HCT116 (cell line): Measurements from ENCODE around the gene KIAA1671. TPM values are rescaled to one million over a fixed set of nuclear protein-coding genes. Genes with fewer than 3 reads are reported as not detected.

Source experiments
- ATAC-seq: fragments of 200-7000 bp; cut with Tn5 transposase; 2 replicates; pipeline ENCODE4 v1.9.1; 2020; ENCODE audit warnings: mild to moderate bottlenecking, moderate library complexity
- BruUV-seq: library from RNA; stranded (reverse); fragments of 400-500 nt; replicated peaks from 2 replicates; lab custom pipeline; 2021; lab: Mats Ljungman, UMichigan
- CTCF ChIA-PET: fragments of 300-600 bp; sonication (Branson Sonifier 250); formaldehyde crosslinking; loops from one replicate; lab custom pipeline; 2021; ENCODE audit warnings: antibody characterized with exemption; lab: Charles Lee
- POLR2A ChIA-PET: fragments of 300-600, 350-600 bp; sonication (Branson Sonifier 250); formaldehyde crosslinking; loops from one replicate; lab custom pipeline; 2021; ENCODE audit warnings: antibody characterized with exemption; lab: Charles Lee
- RAD21 ChIA-PET, 2 experiments: fragments of 300-600 bp; sonication (Branson Sonifier 250); formaldehyde crosslinking; loops; one replicate each; lab custom pipeline; 2023; ENCODE audit warnings: low total read pairs in 2 of 2; ENCODE audit not compliant: uncharacterized antibody in 2 of 2, unreplicated experiment in 2 of 2, low non-redundant PET in 1 of 2; lab: Charles Lee
- DNase-seq: peaks from one replicate; pipeline ENCODE4 v3.0.0-alpha.2; 2010; ENCODE audit warnings: low read depth, low spot score
- H2AFZ ChIP-seq: fragments of 200-600 bp; shearing (Covaris generic), sonication (generic); 2 replicates; pipeline ENCODE4 v1.6.1; 2017; ENCODE audit warnings: low read depth, mixed run types, mixed read lengths, antibody characterized with exemption, low read length; ENCODE audit not compliant: poor library complexity, severe bottlenecking
- H3K27ac ChIP-seq: 2 replicates; pipeline ENCODE4 v1.5.1; 2012; ENCODE audit warnings: low read depth, low read length
- H3K27me3 ChIP-seq: fragments of 200-600 bp; sonication (generic); 2 replicates; pipeline ENCODE4 v1.6.1; 2016; ENCODE audit warnings: mixed run types, low read length, mixed read lengths; ENCODE audit not compliant: insufficient read depth
- H3K36me3 ChIP-seq, 2 experiments: fragments of 200-500 bp in 1 of 2; fragments of 200-600 bp in 1 of 2; sonication (Bioruptor generic) in 1 of 2; sonication (generic) in 1 of 2; 2 replicates each; pipeline versions ENCODE4 v1.5.1 to v1.6.1; 2014 to 2016; ENCODE audit warnings: low read length in 2 of 2, inconsistent platforms in 1 of 2, mixed read lengths in 1 of 2, mixed run types in 1 of 2; ENCODE audit not compliant: insufficient read depth in 2 of 2, control insufficient read depth in 1 of 2
- H3K4me1 ChIP-seq, 2 experiments: fragments of 200-600 bp in 1 of 2; sonication (generic) in 1 of 2; 2 replicates each; pipeline versions ENCODE4 v1.5.1 to v1.6.1; 2012 to 2017; ENCODE audit warnings: low read length in 2 of 2, inconsistent platforms in 1 of 2, mild to moderate bottlenecking in 1 of 2, mixed read lengths in 1 of 2, mixed run types in 1 of 2, moderate library complexity in 1 of 2; ENCODE audit not compliant: insufficient read depth in 2 of 2, control insufficient read depth in 1 of 2
- H3K4me2 ChIP-seq: fragments of 200-600 bp; sonication (generic); 2 replicates; pipeline ENCODE4 v1.6.1; 2017; ENCODE audit warnings: mixed run types, low read length, mixed read lengths
- H3K4me3 ChIP-seq, 2 experiments: fragments of 200-600 bp in 1 of 2; sonication (generic) in 1 of 2; replicated peaks in 1 of 2; 2 replicates each; pipeline ENCODE4 v1.5.1; 2011 to 2016; ENCODE audit warnings: low read length in 2 of 2, control low read depth in 1 of 2, low read depth in 1 of 2, mild to moderate bottlenecking in 1 of 2, mixed read lengths in 1 of 2, mixed run types in 1 of 2
- H3K79me2 ChIP-seq: fragments of 200-600 bp; sonication (generic); 2 replicates; pipeline ENCODE4 v1.6.1; 2017; ENCODE audit warnings: mild to moderate bottlenecking, mixed run types, low read length, moderate library complexity, mixed read lengths; ENCODE audit not compliant: insufficient read depth
- H3K9ac ChIP-seq: fragments of 200-600 bp; sonication (generic); 2 replicates; pipeline ENCODE4 v1.6.1; 2016; ENCODE audit warnings: low read length, mixed read lengths
- H3K9me2 ChIP-seq: fragments of 200-600 bp; sonication (generic), shearing (Covaris generic); 2 replicates; pipeline ENCODE4 v1.6.1; 2017; ENCODE audit warnings: mixed run types, mild to moderate bottlenecking, moderate library complexity; ENCODE audit not compliant: insufficient read depth
- H3K9me3 ChIP-seq, 2 experiments: fragments of 200-500 bp in 1 of 2; fragments of 200-600 bp in 1 of 2; sonication (Bioruptor generic) in 1 of 2; sonication (generic) in 1 of 2; 2 replicates each; pipeline ENCODE4 v1.6.1; 2014 to 2017; ENCODE audit warnings: low read length in 2 of 2, mixed read lengths in 2 of 2, inconsistent platforms in 1 of 2, low read depth in 1 of 2, mild to moderate bottlenecking in 1 of 2, mixed run types in 1 of 2, moderate library complexity in 1 of 2; ENCODE audit not compliant: control insufficient read depth in 1 of 2, insufficient read depth in 1 of 2
- H4K20me1 ChIP-seq: fragments of 200-600 bp; sonication (generic), shearing (Covaris generic); 2 replicates; pipeline ENCODE4 v1.6.1; 2017; ENCODE audit warnings: mixed run types, mild to moderate bottlenecking, moderate library complexity; ENCODE audit not compliant: insufficient read depth
- CBX3 ChIP-seq: IDR thresholded peaks from 2 replicates; pipeline ENCODE4 v1.6.1; 2012; ENCODE audit warnings: low read depth
- CEBPB ChIP-seq: IDR thresholded peaks from 2 replicates; pipeline ENCODE4 v1.6.1; 2012; ENCODE audit warnings: low read depth
- CTCF ChIP-seq, 3 experiments: fragments of 200-600 bp in 1 of 3; sonication (generic) in 1 of 3; IDR thresholded peaks in 2 of 3; conservative IDR thresholded peaks in 1 of 3; 2 replicates each; pipeline ENCODE4 v1.5.1; 2012 to 2017; ENCODE audit warnings: low read depth in 2 of 3, low read length in 2 of 3, antibody characterized with exemption in 1 of 3, borderline replicate concordance in 1 of 3, control low read depth in 1 of 3, mild to moderate bottlenecking in 1 of 3, mixed read lengths in 1 of 3, mixed run types in 1 of 3, moderate library complexity in 1 of 3; ENCODE audit not compliant: insufficient read depth in 1 of 3
- ELF1 ChIP-seq: IDR thresholded peaks from 2 replicates; pipeline ENCODE4 v1.6.1; 2012; ENCODE audit warnings: low read depth, borderline replicate concordance
- EZH2 ChIP-seq: fragments of 200-600 bp; sonication (generic); IDR thresholded peaks from 2 replicates; pipeline ENCODE4 v1.6.1; 2017; ENCODE audit warnings: antibody characterized with exemption, mixed run types
- JUND ChIP-seq: IDR thresholded peaks from 2 replicates; pipeline ENCODE4 v1.6.1; 2012
- MAX ChIP-seq: IDR thresholded peaks from 2 replicates; pipeline ENCODE4 v1.6.1; 2012
- POLR2A ChIP-seq: IDR thresholded peaks from 2 replicates; pipeline ENCODE4 v1.7.0; 2011; ENCODE audit warnings: borderline replicate concordance; ENCODE audit not compliant: insufficient read depth, insufficient read length; ENCODE audit errors: extremely low read depth
- RAD21 ChIP-seq: IDR thresholded peaks from 2 replicates; pipeline ENCODE4 v1.6.1; 2012; ENCODE audit warnings: low read depth, mild to moderate bottlenecking
- SIN3A ChIP-seq: IDR thresholded peaks from 2 replicates; pipeline ENCODE4 v1.6.1; 2012; ENCODE audit warnings: low read depth
- SP1 ChIP-seq: IDR thresholded peaks from 2 replicates; pipeline ENCODE4 v1.6.1; 2012; ENCODE audit warnings: low read depth
- SRF ChIP-seq: IDR thresholded peaks from 2 replicates; pipeline ENCODE4 v1.6.1; 2012; ENCODE audit warnings: low read depth
- TCF7L2 ChIP-seq: IDR thresholded peaks from 2 replicates; pipeline ENCODE4 v1.7.0; 2011; ENCODE audit warnings: borderline replicate concordance, inconsistent platforms; ENCODE audit not compliant: insufficient read depth, insufficient read length; ENCODE audit errors: extremely low read depth
- YY1 ChIP-seq: IDR thresholded peaks from 2 replicates; pipeline ENCODE4 v1.6.1; 2011; ENCODE audit warnings: low read length, low read depth, moderate library complexity, mild to moderate bottlenecking; ENCODE audit not compliant: insufficient replicate concordance; ENCODE audit errors: extremely low read depth
- ZFX ChIP-seq: fragments of 450-650 bp; IDR thresholded peaks from 2 replicates; pipeline ENCODE4 v1.6.1; 2017
- ZNF274 ChIP-seq: fragments of 200-500 bp; sonication (Bioruptor generic); IDR thresholded peaks from 2 replicates; pipeline ENCODE4 v1.6.1; 2014; ENCODE audit warnings: mild to moderate bottlenecking, low read depth, low read length, inconsistent platforms
- intact Hi-C: fragments of 100-400 bp; cut with micrococcal nuclease; formaldehyde crosslinking; loops from 2 replicates; pipeline ENCODE4 v1.10.0; 2022
- total RNA-seq: library from RNA; stranded (reverse); gene quantifications from one replicate; pipeline ENCODE4 v1.2.1, GENCODE V29; 2021; ENCODE audit not compliant: unreplicated experiment
- TF ChIP-seq, protein P1 (sequence below): IDR thresholded peaks from 2 replicates; pipeline ENCODE4 v1.6.1; 2012; ENCODE audit warnings: low read depth

The KIAA1671 gene
- total RNA-seq, 1 experiment from 2014 or later: 36.8 TPM

DNA sequence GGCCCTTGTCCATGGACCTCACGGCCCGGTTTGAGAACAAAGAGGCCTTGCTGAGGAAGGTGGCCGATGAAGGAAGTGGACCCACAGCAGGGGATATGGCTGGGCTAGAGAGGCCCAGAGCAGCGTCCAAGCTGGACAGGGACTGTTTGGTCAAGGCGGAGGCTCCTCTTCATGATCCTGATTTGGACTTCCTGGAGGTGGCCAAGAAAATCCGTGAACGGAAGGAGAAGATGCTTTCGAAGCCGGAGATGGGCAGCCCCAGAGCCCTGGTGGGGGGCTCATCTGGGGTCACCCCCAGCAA is 76.3 kb downstream of the KIAA1671 start:
- H3K27ac ChIP-seq: no peak overlapping the region
- no peaks in the 10 kb centered on the region for H4K20me1 ChIP-seq
- POLR2A ChIA-PET: no interaction called here
- H3K36me3 ChIP-seq: peaks cover 5 to 12% of the 10 kb centered on the region in 2 experiments; a peak in 2 of 4 replicates
- intact Hi-C loops: loop anchor here (5.0 kb wide), 1 partner anchor 76 kb away; the partner anchor contains the start of gene KIAA1671
- no peak overlapping the region for H2AFZ ChIP-seq
- no peaks in the 10 kb centered on the region for H3K9me3 ChIP-seq
- RAD21 ChIA-PET: no interaction called here
- no peaks in the 10 kb centered on the region for H3K27me3 ChIP-seq
- H3K4me2 ChIP-seq: no peak overlapping the region
- CTCF ChIA-PET: interaction anchor here (1.0 kb wide), 1 partner anchor 68 kb away, joined by 4 read pairs; no protein-coding TSS in a partner anchor
- no TSS peak for BruUV-seq
- no peak for ATAC-seq
- peaks cover 13% of the 10 kb centered on the region; the same call in 1 of the 2 replicates for H3K79me2 ChIP-seq
- no peak overlapping the region for H3K4me3 ChIP-seq
- no peaks in the 10 kb centered on the region for H3K9me2 ChIP-seq
- DNase-seq: no peak
- TF ChIP-seq, protein P1, sequence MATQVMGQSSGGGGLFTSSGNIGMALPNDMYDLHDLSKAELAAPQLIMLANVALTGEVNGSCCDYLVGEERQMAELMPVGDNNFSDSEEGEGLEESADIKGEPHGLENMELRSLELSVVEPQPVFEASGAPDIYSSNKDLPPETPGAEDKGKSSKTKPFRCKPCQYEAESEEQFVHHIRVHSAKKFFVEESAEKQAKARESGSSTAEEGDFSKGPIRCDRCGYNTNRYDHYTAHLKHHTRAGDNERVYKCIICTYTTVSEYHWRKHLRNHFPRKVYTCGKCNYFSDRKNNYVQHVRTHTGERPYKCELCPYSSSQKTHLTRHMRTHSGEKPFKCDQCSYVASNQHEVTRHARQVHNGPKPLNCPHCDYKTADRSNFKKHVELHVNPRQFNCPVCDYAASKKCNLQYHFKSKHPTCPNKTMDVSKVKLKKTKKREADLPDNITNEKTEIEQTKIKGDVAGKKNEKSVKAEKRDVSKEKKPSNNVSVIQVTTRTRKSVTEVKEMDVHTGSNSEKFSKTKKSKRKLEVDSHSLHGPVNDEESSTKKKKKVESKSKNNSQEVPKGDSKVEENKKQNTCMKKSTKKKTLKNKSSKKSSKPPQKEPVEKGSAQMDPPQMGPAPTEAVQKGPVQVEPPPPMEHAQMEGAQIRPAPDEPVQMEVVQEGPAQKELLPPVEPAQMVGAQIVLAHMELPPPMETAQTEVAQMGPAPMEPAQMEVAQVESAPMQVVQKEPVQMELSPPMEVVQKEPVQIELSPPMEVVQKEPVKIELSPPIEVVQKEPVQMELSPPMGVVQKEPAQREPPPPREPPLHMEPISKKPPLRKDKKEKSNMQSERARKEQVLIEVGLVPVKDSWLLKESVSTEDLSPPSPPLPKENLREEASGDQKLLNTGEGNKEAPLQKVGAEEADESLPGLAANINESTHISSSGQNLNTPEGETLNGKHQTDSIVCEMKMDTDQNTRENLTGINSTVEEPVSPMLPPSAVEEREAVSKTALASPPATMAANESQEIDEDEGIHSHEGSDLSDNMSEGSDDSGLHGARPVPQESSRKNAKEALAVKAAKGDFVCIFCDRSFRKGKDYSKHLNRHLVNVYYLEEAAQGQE: no peak
- TF ChIP-seq ZNF274 (no peak), TCF7L2 (no peak), JUND (no peak), ELF1 (no peak)
- peaks cover 24 to 37% of the 10 kb centered on the region in 2 experiments for H3K4me1 ChIP-seq
- H3K9ac ChIP-seq: no peak overlapping the region

DNA sequence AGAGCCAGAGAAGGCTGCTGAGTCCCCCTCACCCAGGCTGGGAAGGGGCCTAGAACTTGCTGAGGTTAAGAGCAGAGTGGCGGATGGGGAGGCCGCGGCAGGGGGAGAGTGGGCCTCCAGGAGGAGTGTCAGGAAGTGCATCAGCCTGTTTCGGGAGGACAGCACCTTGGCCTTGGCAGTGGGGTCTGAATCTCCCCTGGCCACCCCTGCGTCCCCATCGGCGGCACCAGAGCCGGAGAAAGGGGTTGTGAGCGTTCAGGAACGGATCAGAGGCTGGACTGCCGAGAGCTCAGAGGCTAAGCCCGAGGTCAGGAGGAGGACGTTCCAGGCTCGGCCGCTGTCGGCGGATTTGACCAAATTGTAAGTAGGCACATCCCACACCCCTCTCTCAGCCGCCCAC is 76.7 kb downstream of the KIAA1671 start:
- Histone ChIP-seq H3K4me2 (no peak overlapping the region), H3K27ac (no peak overlapping the region), H2AFZ (no peak overlapping the region), H3K9me3 (no peaks in the 10 kb centered on the region), H4K20me1 (no peaks in the 10 kb centered on the region), H3K4me1 (peaks cover 24 to 37% of the 10 kb centered on the region in 2 experiments), H3K9me2 (no peaks in the 10 kb centered on the region), H3K36me3 (peaks cover 5 to 12% of the 10 kb centered on the region in 2 experiments; a peak in 2 of 4 replicates), H3K79me2 (peaks cover 13% of the 10 kb centered on the region; the same call in 1 of the 2 replicates), H3K9ac (no peak overlapping the region), H3K4me3 (no peak overlapping the region), H3K27me3 (no peaks in the 10 kb centered on the region)
- ATAC-seq: no peak
- no TSS peak for BruUV-seq
- ChIA-PET RAD21 (no interaction called here), POLR2A (no interaction called here), CTCF (no interaction called here)
- DNase-seq: no peak
- intact Hi-C loops: loop anchor here (5.0 kb wide), 1 partner anchor 77 kb away; the partner anchor contains the start of gene KIAA1671
- TF ChIP-seq YY1 (no peak), EZH2 (no peak), MAX (no peak), POLR2A (no peak), CBX3 (no peak), CEBPB (no peak), ZFX (no peak), SP1 (no peak), ZNF274 (no peak), SIN3A (no peak), TCF7L2 (no peak), SRF (no peak), CTCF (IDR thresholded peaks at IDR 0.05 in 2 of 3, conservative IDR thresholded peaks at IDR 0.05 in 1 of 3; ENCODE audit: borderline replicate concordance in 1 of 3, insufficient read depth in 1 of 3, low read depth in 2 of 3, low read length in 2 of 3) (no peak), RAD21 (no peak)
